ENCODE measurements around the gene SEC14L1.
A peak's percentile ranks its signal among the peaks of the same experiment; 100 is the strongest.
"Not testable (repeated sequence)": the region's sequence is repeated elsewhere in the genome, so short reads cannot be mapped to it uniquely, and the experiment has no call there.

Gene SEC14L1

DNA sequence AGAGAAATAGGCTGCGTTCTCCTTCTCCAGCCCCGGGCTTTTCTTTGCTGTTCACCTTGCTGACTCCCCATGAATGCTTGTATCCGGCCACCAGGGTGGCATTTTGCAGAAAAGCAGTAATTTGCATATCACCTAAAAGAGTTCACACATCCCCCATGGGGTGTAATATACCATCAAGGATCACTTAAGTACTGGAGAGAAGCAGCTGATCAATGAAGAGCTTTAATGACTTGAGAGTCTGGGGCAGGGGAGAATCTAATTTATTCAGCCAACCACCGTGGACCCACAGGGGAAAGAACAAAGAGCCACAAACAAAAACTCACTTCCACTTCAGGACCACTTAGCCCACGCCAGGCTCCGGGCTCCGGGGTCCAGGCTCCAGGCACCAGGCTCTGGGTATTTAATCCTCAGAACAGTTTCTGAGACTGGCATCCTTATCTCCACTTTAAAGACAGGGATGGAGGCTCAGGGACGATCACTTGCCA is 33.9 kb upstream of the SEC14L1 start:
- no peaks in the 10 kb centered on the region for H3K27me3 ChIP-seq (ENCODE audit: insufficient read depth, low read length)
- H3K9ac ChIP-seq (ENCODE audit: low read depth, low read length), result no peak overlapping the region
- H3K4me3 ChIP-seq (ENCODE audit: low read length), result no peak overlapping the region
- H3K27ac ChIP-seq (ENCODE audit: low read length), result no peak overlapping the region
- no peaks in the 10 kb centered on the region for H3K36me3 ChIP-seq (ENCODE audit: insufficient read depth, low read depth, low read length)
- H3K9me3 ChIP-seq (ENCODE audit: insufficient read depth, low read depth, low read length), result no peaks in the 10 kb centered on the region
- peaks cover 17% of the 10 kb centered on the region; the same call in 1 of the 2 replicates for H3K4me1 ChIP-seq (ENCODE audit: insufficient read depth, low read length)

- Histone ChIP-seq H3K4me1 (ENCODE audit: insufficient read depth, low read length) (peaks cover 17% of the 10 kb centered on the region; the same call in 1 of the 2 replicates), H3K27me3 (ENCODE audit: insufficient read depth, low read length) (no peaks in the 10 kb centered on the region), H3K9me3 (ENCODE audit: insufficient read depth, low read depth, low read length) (no peaks in the 10 kb centered on the region), H3K27ac (ENCODE audit: low read length) (no peak overlapping the region), H3K4me3 (ENCODE audit: low read length) (no peak overlapping the region), H3K9ac (ENCODE audit: low read depth, low read length) (no peak overlapping the region), H3K36me3 (ENCODE audit: insufficient read depth, low read depth, low read length) (no peaks in the 10 kb centered on the region)
These were observed 33.0 kb upstream of the SEC14L1 start for GRCh38 chr17:77107506-77108433.

DNA sequence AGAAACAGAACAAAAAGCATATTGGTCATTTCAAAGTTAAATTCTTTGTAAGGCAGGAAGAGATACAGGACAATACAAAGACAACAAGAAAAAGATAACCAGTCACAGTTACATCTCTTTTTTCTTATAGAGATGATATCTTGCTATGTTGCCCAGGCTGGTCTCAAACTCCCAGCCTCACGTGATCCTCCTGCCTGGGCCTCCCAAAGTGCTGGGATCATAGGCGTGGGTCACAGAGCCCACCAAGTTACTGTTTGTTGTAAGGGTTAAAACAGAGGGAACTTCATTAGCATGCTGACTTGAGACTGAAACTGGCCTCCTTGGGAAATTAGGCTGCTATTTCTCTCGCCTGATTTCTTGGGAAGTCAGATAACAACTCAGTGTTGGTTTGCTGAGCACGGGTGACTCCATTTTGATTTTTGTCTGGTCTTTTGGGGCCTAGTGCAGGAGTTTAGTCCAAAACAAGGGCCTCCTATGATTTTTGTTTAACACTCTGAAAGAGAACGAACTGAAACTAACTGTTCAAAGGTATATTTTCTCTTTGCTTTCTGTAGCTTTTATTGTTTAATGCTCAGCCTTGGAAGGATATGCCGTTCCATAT is 31.5 kb upstream of the SEC14L1 start:
- no peaks in the 10 kb centered on the region for H3K36me3 ChIP-seq (ENCODE audit: insufficient read depth, low read depth, low read length)
- H3K27me3 ChIP-seq (ENCODE audit: insufficient read depth, low read length), result no peaks in the 10 kb centered on the region
- H3K9ac ChIP-seq (ENCODE audit: low read depth, low read length), result peak overlapping the region; percentile 52
- H3K4me3 ChIP-seq (ENCODE audit: low read length), result no peak overlapping the region
- H3K27ac ChIP-seq (ENCODE audit: low read length), result no peak overlapping the region
- peaks cover 17% of the 10 kb centered on the region; the same call in 1 of the 2 replicates for H3K4me1 ChIP-seq (ENCODE audit: insufficient read depth, low read length)
- no peaks in the 10 kb centered on the region for H3K9me3 ChIP-seq (ENCODE audit: insufficient read depth, low read depth, low read length)

DNA sequence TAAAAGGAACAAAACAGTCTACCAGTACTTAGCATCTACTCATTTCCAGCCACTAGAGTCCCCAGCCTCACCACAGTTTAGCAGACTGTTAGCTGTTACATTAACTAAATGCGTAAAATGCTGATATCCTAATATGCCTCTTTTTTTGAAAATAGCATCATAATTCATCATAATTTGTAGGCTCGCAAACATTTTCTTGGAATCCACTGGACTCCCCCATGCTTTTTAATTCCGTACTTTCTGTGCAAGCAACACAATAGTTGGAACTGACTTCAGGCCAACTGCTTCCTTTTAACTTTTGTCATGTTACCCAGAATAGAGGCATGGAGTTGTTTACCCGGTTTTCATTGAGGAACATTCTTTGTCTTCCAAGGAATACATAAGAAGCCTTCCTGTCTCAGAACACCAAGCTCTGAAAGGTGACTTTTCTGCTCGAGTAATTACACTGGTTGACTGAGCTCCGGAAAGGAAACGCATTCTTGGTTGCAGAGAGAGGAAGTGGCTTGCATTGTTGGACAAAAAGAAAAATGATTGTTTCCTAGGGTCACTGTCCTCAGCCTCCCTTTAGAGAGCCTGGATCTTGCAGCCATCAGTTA is 30.9 kb upstream of the SEC14L1 start:
- H3K27me3 ChIP-seq (ENCODE audit: insufficient read depth, low read length), result no peaks in the 10 kb centered on the region
- H3K4me1 ChIP-seq (ENCODE audit: insufficient read depth, low read length), result peaks cover 17% of the 10 kb centered on the region; the same call in 1 of the 2 replicates
- H3K9ac ChIP-seq (ENCODE audit: low read depth, low read length), result peak overlapping the region; percentile 52
- H3K36me3 ChIP-seq (ENCODE audit: insufficient read depth, low read depth, low read length), result no peaks in the 10 kb centered on the region
- no peaks in the 10 kb centered on the region for H3K9me3 ChIP-seq (ENCODE audit: insufficient read depth, low read depth, low read length)
- H3K4me3 ChIP-seq (ENCODE audit: low read length), result no peak overlapping the region
- no peak overlapping the region for H3K27ac ChIP-seq (ENCODE audit: low read length)

- not testable (repeated sequence) for H3K36me3 ChIP-seq (ENCODE audit: insufficient read depth, low read depth, low read length); H3K27ac ChIP-seq (ENCODE audit: low read length); H3K4me3 ChIP-seq (ENCODE audit: low read length); H3K27me3 ChIP-seq (ENCODE audit: insufficient read depth, low read length); H3K9me3 ChIP-seq (ENCODE audit: insufficient read depth, low read depth, low read length); H3K9ac ChIP-seq (ENCODE audit: low read depth, low read length)
- peaks cover 17% of the 10 kb centered on the region; the same call in 1 of the 2 replicates for H3K4me1 ChIP-seq (ENCODE audit: insufficient read depth, low read length)
These were observed 29.4 kb upstream of the SEC14L1 start for GRCh38 chr17:77111165-77111933.

- H3K9me3 ChIP-seq (ENCODE audit: insufficient read depth, low read depth, low read length), result no peaks in the 10 kb centered on the region
- no peaks in the 10 kb centered on the region for H3K27me3 ChIP-seq (ENCODE audit: insufficient read depth, low read length)
- H3K4me1 ChIP-seq (ENCODE audit: insufficient read depth, low read length), result peaks cover 13% of the 10 kb centered on the region; the same call in 1 of the 2 replicates
- H3K36me3 ChIP-seq (ENCODE audit: insufficient read depth, low read depth, low read length), result no peaks in the 10 kb centered on the region
- no peak overlapping the region for H3K27ac ChIP-seq (ENCODE audit: low read length)
- no peak overlapping the region for H3K4me3 ChIP-seq (ENCODE audit: low read length)
- H3K9ac ChIP-seq (ENCODE audit: low read depth, low read length), result no peak overlapping the region
These were observed 28.9 kb upstream of the SEC14L1 start for GRCh38 chr17:77111934-77112296.

- Histone ChIP-seq H3K9me3 (ENCODE audit: insufficient read depth, low read depth, low read length) (no peaks in the 10 kb centered on the region), H3K4me1 (ENCODE audit: insufficient read depth, low read length) (no peaks in the 10 kb centered on the region), H3K27ac (ENCODE audit: low read length) (no peak overlapping the region), H3K27me3 (ENCODE audit: insufficient read depth, low read length) (no peaks in the 10 kb centered on the region), H3K9ac (ENCODE audit: low read depth, low read length) (no peak overlapping the region), H3K36me3 (ENCODE audit: insufficient read depth, low read depth, low read length) (no peaks in the 10 kb centered on the region), H3K4me3 (ENCODE audit: low read length) (no peak overlapping the region)
These were observed 25.3 kb upstream of the SEC14L1 start for GRCh38 chr17:77115510-77115909.

GRCh38 chr17:77115947-77116346 is 24.8 kb upstream of the SEC14L1 start:
- Histone ChIP-seq H3K9me3 (ENCODE audit: insufficient read depth, low read depth, low read length) (no peaks in the 10 kb centered on the region), H3K4me3 (ENCODE audit: low read length) (no peak overlapping the region), H3K36me3 (ENCODE audit: insufficient read depth, low read depth, low read length) (no peaks in the 10 kb centered on the region), H3K9ac (ENCODE audit: low read depth, low read length) (no peak overlapping the region), H3K4me1 (ENCODE audit: insufficient read depth, low read length) (no peaks in the 10 kb centered on the region), H3K27ac (ENCODE audit: low read length) (no peak overlapping the region), H3K27me3 (ENCODE audit: insufficient read depth, low read length) (no peaks in the 10 kb centered on the region)

- Histone ChIP-seq H3K4me1 (ENCODE audit: insufficient read depth, low read length) (no peaks in the 10 kb centered on the region), H3K36me3 (ENCODE audit: insufficient read depth, low read depth, low read length) (no peaks in the 10 kb centered on the region), H3K9me3 (ENCODE audit: insufficient read depth, low read depth, low read length) (no peaks in the 10 kb centered on the region), H3K27ac (ENCODE audit: low read length) (no peak overlapping the region), H3K27me3 (ENCODE audit: insufficient read depth, low read length) (no peaks in the 10 kb centered on the region), H3K9ac (ENCODE audit: low read depth, low read length) (no peak overlapping the region), H3K4me3 (ENCODE audit: low read length) (no peak overlapping the region)
These were observed 24.4 kb upstream of the SEC14L1 start for GRCh38 chr17:77116371-77116860.

DNA sequence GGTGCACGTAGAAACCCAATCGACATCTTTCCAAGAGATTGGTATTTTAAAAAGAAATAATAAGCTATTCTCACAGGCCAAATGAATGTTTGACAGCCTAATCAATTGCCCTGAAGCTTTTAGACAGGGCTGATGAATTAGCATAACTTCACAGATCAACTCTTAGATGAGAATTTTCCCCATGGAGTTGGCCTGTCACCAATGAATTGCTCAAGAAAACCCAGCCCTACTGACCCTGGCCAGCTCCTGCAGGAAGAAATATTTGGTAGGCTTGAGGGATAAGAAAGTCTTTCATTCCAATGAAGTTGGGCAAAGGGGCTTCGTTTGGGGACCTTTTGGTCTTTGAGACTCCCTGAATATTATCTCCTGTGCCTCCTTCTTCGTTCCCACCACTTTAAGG is 23.4 kb upstream of the SEC14L1 start:
- Histone ChIP-seq H3K27me3 (ENCODE audit: insufficient read depth, low read length) (no peaks in the 10 kb centered on the region), H3K9ac (ENCODE audit: low read depth, low read length) (no peak overlapping the region), H3K4me1 (ENCODE audit: insufficient read depth, low read length) (no peaks in the 10 kb centered on the region), H3K9me3 (ENCODE audit: insufficient read depth, low read depth, low read length) (no peaks in the 10 kb centered on the region), H3K4me3 (ENCODE audit: low read length) (no peak overlapping the region), H3K36me3 (ENCODE audit: insufficient read depth, low read depth, low read length) (no peaks in the 10 kb centered on the region), H3K27ac (ENCODE audit: low read length) (no peak overlapping the region)

DNA sequence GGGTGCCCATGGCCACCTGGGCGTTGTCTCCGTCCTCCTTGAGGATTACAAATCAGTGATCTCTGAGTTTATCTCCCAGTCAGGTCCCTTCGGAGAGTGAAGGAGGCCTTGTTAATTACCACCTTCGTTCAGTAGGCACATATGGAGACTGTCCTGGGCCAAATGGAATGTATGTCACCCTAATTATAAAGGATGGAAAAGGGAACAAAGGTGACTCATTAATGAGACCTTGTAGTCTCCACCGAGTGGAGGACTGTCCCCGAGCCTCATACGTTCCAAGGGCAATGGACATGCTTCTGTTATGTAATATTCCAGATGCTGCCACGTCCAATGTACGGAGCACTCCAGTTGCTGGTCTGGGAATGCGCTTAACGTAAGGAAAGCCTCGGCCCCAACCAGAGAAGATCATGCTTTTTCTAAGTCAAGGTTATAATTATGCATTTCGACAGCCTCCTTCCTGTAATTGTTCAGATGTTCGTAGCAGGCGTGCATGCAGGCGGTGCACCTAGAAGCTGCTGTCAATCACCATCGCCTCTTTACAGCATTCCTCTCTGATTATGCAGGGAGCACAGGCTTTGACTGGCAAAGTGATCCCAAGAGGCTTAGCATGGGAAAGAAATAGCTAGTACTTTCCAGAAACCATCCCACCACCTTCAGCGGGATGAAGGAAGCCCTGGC is 22.4 kb upstream of the SEC14L1 start:
- Histone ChIP-seq H3K4me3 (ENCODE audit: low read length) (no peak overlapping the region), H3K4me1 (ENCODE audit: insufficient read depth, low read length) (no peaks in the 10 kb centered on the region), H3K27me3 (ENCODE audit: insufficient read depth, low read length) (no peaks in the 10 kb centered on the region), H3K9ac (ENCODE audit: low read depth, low read length) (no peak overlapping the region), H3K36me3 (ENCODE audit: insufficient read depth, low read depth, low read length) (no peaks in the 10 kb centered on the region), H3K27ac (ENCODE audit: low read length) (no peak overlapping the region), H3K9me3 (ENCODE audit: insufficient read depth, low read depth, low read length) (no peaks in the 10 kb centered on the region)
